ENCODE results near the gene CACNA1A. TPM values are rescaled to one million over a fixed set of nuclear protein-coding genes. Genes with fewer than 3 reads are reported as not detected.
A peak's percentile ranks its signal among the peaks of the same experiment; 100 is the strongest.

The CACNA1A gene
- total and polyA plus RNA-seq, 2 of the 13 experiments (the other 11 are each of a cell fraction or from before 2014, with no cell fraction given) = not detected

DNA sequence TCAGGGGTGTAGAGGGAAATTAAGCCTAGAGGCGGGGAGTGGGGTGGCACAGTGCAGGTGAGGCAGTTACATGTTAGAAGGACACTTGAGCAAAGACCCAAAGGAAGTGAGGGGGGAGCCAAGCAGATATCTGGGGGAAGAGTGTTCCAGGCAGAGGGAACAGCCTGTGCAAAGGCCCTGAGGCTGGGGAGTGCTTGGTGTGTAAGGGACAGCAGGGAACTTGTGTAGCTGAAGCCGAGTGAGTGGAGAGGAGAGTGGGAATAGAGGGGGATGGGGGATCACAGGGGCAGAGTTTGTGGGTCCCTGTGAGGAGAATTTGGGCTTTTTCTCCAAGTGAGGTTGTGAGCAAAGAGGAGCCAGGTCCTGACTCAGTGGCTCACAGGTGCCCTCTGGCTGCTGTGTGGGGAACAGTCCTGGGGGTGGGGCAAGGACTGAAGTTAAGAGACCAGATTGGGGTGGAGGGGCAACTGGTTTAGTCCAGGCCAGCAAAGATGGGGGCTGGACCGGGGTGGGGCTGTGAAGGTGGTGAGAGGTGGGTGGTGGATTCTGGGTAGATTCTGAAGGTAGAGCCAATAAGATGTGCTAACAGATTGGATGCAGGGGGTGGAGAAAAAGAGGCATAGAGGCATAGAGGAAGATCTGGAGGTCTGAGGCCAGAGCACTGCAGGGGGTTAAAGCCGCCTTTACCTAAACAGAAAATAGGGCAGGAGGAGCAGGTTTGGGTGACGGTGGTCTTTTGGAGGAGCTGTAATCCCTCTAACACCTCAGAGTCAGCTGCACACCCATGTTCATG, 75.3 kb downstream of the CACNA1A start:
- no peak overlapping the region for H3K4me3 ChIP-seq (replicated peaks in 1 of 3; ENCODE audit: insufficient read depth in 1 of 3, low read depth in 2 of 3, low read length in 3 of 3)
- no peak overlapping the region for H3K9ac ChIP-seq (ENCODE audit: insufficient read depth, low read depth, low read length)
- ChIA-PET CTCF (ENCODE audit: low intra/inter-chr PET ratio, low total read pairs) (interaction anchor here (2.8 kb wide), 1 partner anchor 153 kb away, joined by 32 read pairs; no protein-coding TSS in a partner anchor), POLR2A (no interaction called here)
- no TSS peak for BruUV-seq (replicated peaks)
- no peaks in the 10 kb centered on the region for H3K9me3 ChIP-seq (ENCODE audit: low read length)
- H3K4me1 ChIP-seq (ENCODE audit: insufficient read depth, low read length) = no peaks in the 10 kb centered on the region
- H3K36me3 ChIP-seq (replicated peaks in 1 of 2; ENCODE audit: control insufficient read depth in 1 of 2, insufficient read depth in 2 of 2, low read length in 2 of 2) = no peaks in the 10 kb centered on the region
- no peaks in the 10 kb centered on the region for H3K79me2 ChIP-seq (ENCODE audit: insufficient read depth, low read length)
- H2AFZ ChIP-seq (ENCODE audit: low read length) = no peak overlapping the region
- no peak overlapping the region for H3K27ac ChIP-seq (ENCODE audit: extremely low read length, insufficient read depth, low read length)
- H3K27me3 ChIP-seq (ENCODE audit: control insufficient read depth in 1 of 2, insufficient read depth in 2 of 2, low read length in 2 of 2) = no peaks in the 10 kb centered on the region
- DNase-seq (ENCODE audit: low spot score) (peak; percentile 33), ATAC-seq (peak; percentile 62; the same call in 2 of the 3 replicates), FAIRE-seq (no peak)
- intact Hi-C loops (cut with micrococcal nuclease; ENCODE audit: unreplicated experiment) (loop anchor here (1.0 kb wide), 1 partner anchor 154 kb away; no protein-coding TSS in a partner anchor), in situ Hi-C loops (cut with HindIII; ENCODE audit: extremely low pct_ligation_motif_present, low pct_unique_long_range_greater_than_20kb) (loop anchor here (5.0 kb wide), 1 partner anchor 154 kb away; no protein-coding TSS in a partner anchor)
- H3K4me2 ChIP-seq (ENCODE audit: low read depth, low read length) = no peak overlapping the region
- peaks cover 4% of the 10 kb centered on the region; the same call in 1 of the 2 replicates for H4K20me1 ChIP-seq (ENCODE audit: insufficient read depth, low read length)
- 17% methylated on average over 5 of the region's 5 CpGs for WGBS (ENCODE audit: low lambda C conversion rate)
- no peak for TF ChIP-seq ZSCAN31 (CRISPR knock-in tag; IDR thresholded peaks at IDR 0.05; ENCODE audit: low read depth)
- no peak for TF ChIP-seq SKI (IDR thresholded peaks at IDR 0.05; ENCODE audit: partially characterized antibody)
- TF ChIP-seq, protein P1, sequence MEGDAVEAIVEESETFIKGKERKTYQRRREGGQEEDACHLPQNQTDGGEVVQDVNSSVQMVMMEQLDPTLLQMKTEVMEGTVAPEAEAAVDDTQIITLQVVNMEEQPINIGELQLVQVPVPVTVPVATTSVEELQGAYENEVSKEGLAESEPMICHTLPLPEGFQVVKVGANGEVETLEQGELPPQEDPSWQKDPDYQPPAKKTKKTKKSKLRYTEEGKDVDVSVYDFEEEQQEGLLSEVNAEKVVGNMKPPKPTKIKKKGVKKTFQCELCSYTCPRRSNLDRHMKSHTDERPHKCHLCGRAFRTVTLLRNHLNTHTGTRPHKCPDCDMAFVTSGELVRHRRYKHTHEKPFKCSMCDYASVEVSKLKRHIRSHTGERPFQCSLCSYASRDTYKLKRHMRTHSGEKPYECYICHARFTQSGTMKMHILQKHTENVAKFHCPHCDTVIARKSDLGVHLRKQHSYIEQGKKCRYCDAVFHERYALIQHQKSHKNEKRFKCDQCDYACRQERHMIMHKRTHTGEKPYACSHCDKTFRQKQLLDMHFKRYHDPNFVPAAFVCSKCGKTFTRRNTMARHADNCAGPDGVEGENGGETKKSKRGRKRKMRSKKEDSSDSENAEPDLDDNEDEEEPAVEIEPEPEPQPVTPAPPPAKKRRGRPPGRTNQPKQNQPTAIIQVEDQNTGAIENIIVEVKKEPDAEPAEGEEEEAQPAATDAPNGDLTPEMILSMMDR (CRISPR knock-in tag; IDR thresholded peaks at IDR 0.05) = peak; percentile 71
- TF ChIP-seq EP300 (IDR thresholded peaks at IDR 0.05; ENCODE audit: low read depth in 2 of 2, low read length in 2 of 2) = no peak
- TF ChIP-seq EP300 (CRISPR knock-in tag; IDR thresholded peaks at IDR 0.05; ENCODE audit: borderline replicate concordance) = no peak
- TF ChIP-seq, protein P2, sequence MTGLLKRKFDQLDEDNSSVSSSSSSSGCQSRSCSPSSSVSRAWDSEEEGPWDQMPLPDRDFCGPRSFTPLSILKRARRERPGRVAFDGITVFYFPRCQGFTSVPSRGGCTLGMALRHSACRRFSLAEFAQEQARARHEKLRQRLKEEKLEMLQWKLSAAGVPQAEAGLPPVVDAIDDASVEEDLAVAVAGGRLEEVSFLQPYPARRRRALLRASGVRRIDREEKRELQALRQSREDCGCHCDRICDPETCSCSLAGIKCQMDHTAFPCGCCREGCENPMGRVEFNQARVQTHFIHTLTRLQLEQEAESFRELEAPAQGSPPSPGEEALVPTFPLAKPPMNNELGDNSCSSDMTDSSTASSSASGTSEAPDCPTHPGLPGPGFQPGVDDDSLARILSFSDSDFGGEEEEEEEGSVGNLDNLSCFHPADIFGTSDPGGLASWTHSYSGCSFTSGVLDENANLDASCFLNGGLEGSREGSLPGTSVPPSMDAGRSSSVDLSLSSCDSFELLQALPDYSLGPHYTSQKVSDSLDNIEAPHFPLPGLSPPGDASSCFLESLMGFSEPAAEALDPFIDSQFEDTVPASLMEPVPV (CRISPR knock-in tag; IDR thresholded peaks at IDR 0.05) = no peak
- no peak for TF ChIP-seq TBX2 (CRISPR knock-in tag; IDR thresholded peaks at IDR 0.05; ENCODE audit: borderline replicate concordance)
- no peak for TF ChIP-seq THAP11 (CRISPR knock-in tag; IDR thresholded peaks at IDR 0.05)
- TF ChIP-seq ZSCAN25 (CRISPR knock-in tag; IDR thresholded peaks at IDR 0.05) = no peak
- TF ChIP-seq AKAP8 (CRISPR knock-in tag; IDR thresholded peaks at IDR 0.05) = no peak
- peak; percentile 35 for TF ChIP-seq XRCC5 (optimal IDR thresholded peaks at IDR 0.05; ENCODE audit: low read length)
- TF ChIP-seq, protein P3, sequence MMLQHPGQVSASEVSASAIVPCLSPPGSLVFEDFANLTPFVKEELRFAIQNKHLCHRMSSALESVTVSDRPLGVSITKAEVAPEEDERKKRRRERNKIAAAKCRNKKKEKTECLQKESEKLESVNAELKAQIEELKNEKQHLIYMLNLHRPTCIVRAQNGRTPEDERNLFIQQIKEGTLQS (CRISPR knock-in tag; IDR thresholded peaks at IDR 0.05) = no peak
- TF ChIP-seq, protein P4, sequence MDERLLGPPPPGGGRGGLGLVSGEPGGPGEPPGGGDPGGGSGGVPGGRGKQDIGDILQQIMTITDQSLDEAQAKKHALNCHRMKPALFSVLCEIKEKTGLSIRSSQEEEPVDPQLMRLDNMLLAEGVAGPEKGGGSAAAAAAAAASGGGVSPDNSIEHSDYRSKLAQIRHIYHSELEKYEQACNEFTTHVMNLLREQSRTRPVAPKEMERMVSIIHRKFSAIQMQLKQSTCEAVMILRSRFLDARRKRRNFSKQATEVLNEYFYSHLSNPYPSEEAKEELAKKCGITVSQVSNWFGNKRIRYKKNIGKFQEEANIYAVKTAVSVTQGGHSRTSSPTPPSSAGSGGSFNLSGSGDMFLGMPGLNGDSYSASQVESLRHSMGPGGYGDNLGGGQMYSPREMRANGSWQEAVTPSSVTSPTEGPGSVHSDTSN (CRISPR knock-in tag; IDR thresholded peaks at IDR 0.05) = no peak
- TF ChIP-seq ZBTB20 (CRISPR knock-in tag; IDR thresholded peaks at IDR 0.05; ENCODE audit: borderline replicate concordance, low read depth) = no peak
- TF ChIP-seq, protein P5, sequence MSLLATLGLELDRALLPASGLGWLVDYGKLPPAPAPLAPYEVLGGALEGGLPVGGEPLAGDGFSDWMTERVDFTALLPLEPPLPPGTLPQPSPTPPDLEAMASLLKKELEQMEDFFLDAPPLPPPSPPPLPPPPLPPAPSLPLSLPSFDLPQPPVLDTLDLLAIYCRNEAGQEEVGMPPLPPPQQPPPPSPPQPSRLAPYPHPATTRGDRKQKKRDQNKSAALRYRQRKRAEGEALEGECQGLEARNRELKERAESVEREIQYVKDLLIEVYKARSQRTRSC (CRISPR knock-in tag; IDR thresholded peaks at IDR 0.05; ENCODE audit: low read depth) = no peak
- no peak for TF ChIP-seq NBN (conservative IDR thresholded peaks at IDR 0.05)

Data from HepG2 (cell line).